ENCODE measurements around the gene STMN1.

DNA sequence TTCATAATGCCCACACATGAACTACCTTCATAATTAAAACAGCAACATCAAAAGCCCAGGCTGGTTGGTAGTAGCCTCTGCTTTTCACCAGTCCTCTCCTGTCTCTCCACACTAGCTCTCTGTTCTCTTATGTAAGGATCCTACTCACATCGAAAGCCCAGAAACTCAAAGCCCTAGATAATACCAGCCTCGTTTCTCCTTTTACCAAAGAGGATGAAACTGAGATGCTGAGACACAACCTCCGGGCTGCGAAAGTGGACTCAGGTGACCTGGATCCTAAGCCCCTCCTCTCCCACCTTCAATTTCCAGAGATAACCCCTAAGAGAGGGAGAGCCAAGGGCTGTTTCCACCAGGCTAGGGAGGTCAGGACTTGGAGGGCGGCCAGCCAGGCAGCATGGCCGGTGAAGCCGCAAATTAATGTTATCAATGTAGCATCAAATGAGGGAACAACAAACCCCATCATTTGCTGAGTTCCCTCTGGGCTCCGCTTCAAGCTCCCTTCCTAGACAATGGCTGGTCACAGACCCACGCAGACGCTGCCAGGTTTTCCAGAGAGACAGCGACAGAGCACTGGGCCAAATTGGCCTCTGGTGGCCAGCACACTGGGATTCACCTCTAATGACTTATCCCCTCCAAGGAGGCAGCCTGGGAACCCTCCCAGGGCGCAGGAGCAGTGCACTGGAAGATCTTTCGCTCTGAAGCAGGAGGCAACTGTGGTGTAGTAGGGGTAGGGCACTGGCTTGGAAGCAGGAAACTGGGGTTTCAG lies 20.7 kb upstream of the STMN1 start:
- TF ChIP-seq, protein P1, sequence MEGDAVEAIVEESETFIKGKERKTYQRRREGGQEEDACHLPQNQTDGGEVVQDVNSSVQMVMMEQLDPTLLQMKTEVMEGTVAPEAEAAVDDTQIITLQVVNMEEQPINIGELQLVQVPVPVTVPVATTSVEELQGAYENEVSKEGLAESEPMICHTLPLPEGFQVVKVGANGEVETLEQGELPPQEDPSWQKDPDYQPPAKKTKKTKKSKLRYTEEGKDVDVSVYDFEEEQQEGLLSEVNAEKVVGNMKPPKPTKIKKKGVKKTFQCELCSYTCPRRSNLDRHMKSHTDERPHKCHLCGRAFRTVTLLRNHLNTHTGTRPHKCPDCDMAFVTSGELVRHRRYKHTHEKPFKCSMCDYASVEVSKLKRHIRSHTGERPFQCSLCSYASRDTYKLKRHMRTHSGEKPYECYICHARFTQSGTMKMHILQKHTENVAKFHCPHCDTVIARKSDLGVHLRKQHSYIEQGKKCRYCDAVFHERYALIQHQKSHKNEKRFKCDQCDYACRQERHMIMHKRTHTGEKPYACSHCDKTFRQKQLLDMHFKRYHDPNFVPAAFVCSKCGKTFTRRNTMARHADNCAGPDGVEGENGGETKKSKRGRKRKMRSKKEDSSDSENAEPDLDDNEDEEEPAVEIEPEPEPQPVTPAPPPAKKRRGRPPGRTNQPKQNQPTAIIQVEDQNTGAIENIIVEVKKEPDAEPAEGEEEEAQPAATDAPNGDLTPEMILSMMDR (IDR thresholded peaks at IDR 0.05; ENCODE audit: low read length), result no peak
- TF ChIP-seq EZH2phosphoT487 (IDR thresholded peaks at IDR 0.05; ENCODE audit: low read length), result no peak

All from MM.1S (cell line).